RPMI7951 (cell line): ENCODE data around the gene FBF1. TPM values are rescaled to one million over a fixed set of nuclear protein-coding genes. Genes with fewer than 3 reads are reported as not detected.
A peak's percentile ranks its signal among the peaks of the same experiment; 100 is the strongest.
"Not testable (repeated sequence)": the region's sequence is repeated elsewhere in the genome, so short reads cannot be mapped to it uniquely, and the experiment has no call there.

ENCODE experiments used
- DNase-seq: peaks from one replicate; pipeline ENCODE4 v3.0.0-alpha.2; 2012; ENCODE audit warnings: low read depth
- total RNA-seq: library from RNA; depleted of rRNA; stranded (reverse); fragments of >200 nt; shearing (Covaris generic); gene quantifications from 2 replicates; pipeline ENCODE4 v1.2.3, GENCODE V29; 2014

The FBF1 gene
- total RNA-seq, 1 experiment from 2014 or later, result 6.0 TPM

- DNase-seq, result peak; percentile 95
These were observed 63.7 kb downstream of the FBF1 start for GRCh38 chr17:75876938-75877751.

- no peak for DNase-seq
These were observed 64.5 kb downstream of the FBF1 start for GRCh38 chr17:75876190-75876937.

GRCh38 chr17:75875940-75876189, 65.0 kb downstream of the FBF1 start:
- DNase-seq, result no peak

- DNase-seq, result no peak
These were observed 65.5 kb downstream of the FBF1 start for GRCh38 chr17:75875182-75875939.

- no peak for DNase-seq
These were observed 66.3 kb downstream of the FBF1 start for GRCh38 chr17:75874323-75875181.

GRCh38 chr17:75873587-75874322, 67.1 kb downstream of the FBF1 start:
- DNase-seq, result no peak

GRCh38 chr17:75872434-75873351, 68.1 kb downstream of the FBF1 start:
- DNase-seq, result peak; percentile 85

- not testable (repeated sequence) for DNase-seq
These were observed 70.6 kb downstream of the FBF1 start for GRCh38 chr17:75870228-75870627.

- peak; percentile 44 for DNase-seq
These were observed 71.3 kb downstream of the FBF1 start for GRCh38 chr17:75869282-75870141.

GRCh38 chr17:75868730-75869281, 72.0 kb downstream of the FBF1 start:
- DNase-seq, result not testable (repeated sequence)

- not testable (repeated sequence) for DNase-seq
These were observed 75.2 kb downstream of the FBF1 start for GRCh38 chr17:75865404-75866188.

- not testable (repeated sequence) for DNase-seq
These were observed 76.0 kb downstream of the FBF1 start for GRCh38 chr17:75864887-75865286.

GRCh38 chr17:75864448-75864871, 76.4 kb downstream of the FBF1 start:
- no peak for DNase-seq

GRCh38 chr17:75861927-75862317, 78.9 kb downstream of the FBF1 start:
- DNase-seq, result no peak
